H1 (cell line): Measurements from ENCODE around the gene PPP1R12C. TPM values are rescaled to one million over a fixed set of nuclear protein-coding genes. Genes with fewer than 3 reads are reported as not detected.
A peak's percentile ranks its signal among the peaks of the same experiment; 100 is the strongest.

Experiments used
- CTCF ChIA-PET: fragments of 300-600 bp; sonication (Branson Sonifier 250); formaldehyde crosslinking; loops from one replicate; lab custom pipeline; 2021; ENCODE audit not compliant: partially characterized antibody; lab: Charles Lee
- POLR2A ChIA-PET: fragments of 300-600 bp; sonication (Branson Sonifier 250); formaldehyde crosslinking; loops from one replicate; lab custom pipeline; 2021; ENCODE audit warnings: inconsistent platforms; ENCODE audit not compliant: partially characterized antibody; lab: Charles Lee
- DNase-seq, 2 experiments: peaks; one replicate each; pipeline versions ENCODE4 v3.0.0 to v3.0.0-alpha.2; 2010 to 2022; ENCODE audit warnings: low spot score in 2 of 2, low read depth in 1 of 2, mixed read lengths in 1 of 2
- FAIRE-seq: peaks from 2 replicates; lab custom pipeline; 2011; peaks lifted over from hg19 to GRCh38; lab: Jason Lieb, UNC
- H2AFZ ChIP-seq: 2 replicates; pipeline ENCODE4 v1.8.1; 2012; ENCODE audit warnings: low read length, inconsistent platforms
- H2AK5ac ChIP-seq: 2 replicates; pipeline ENCODE4 v1.6.1; 2013; ENCODE audit warnings: low read depth, low read length
- H2BK120ac ChIP-seq: replicated peaks from 2 replicates; pipeline ENCODE3; 2013; ENCODE audit warnings: low read depth, low read length, inconsistent platforms
- H2BK12ac ChIP-seq: 2 replicates; pipeline ENCODE4 v1.6.1; 2013; ENCODE audit warnings: low read depth, low read length
- H2BK15ac ChIP-seq: 2 replicates; pipeline ENCODE4 v1.6.1; 2013; ENCODE audit warnings: low read length
- H2BK20ac ChIP-seq: 2 replicates; pipeline ENCODE4 v1.6.1; 2013; ENCODE audit warnings: low read length
- H2BK5ac ChIP-seq: 2 replicates; pipeline ENCODE4 v1.6.1; 2013; ENCODE audit warnings: low read depth, low read length
- H3K14ac ChIP-seq: 2 replicates; pipeline ENCODE4 v1.6.1; 2013; ENCODE audit warnings: inconsistent platforms; ENCODE audit not compliant: insufficient read length
- H3K18ac ChIP-seq: 2 replicates; pipeline ENCODE4 v1.6.1; 2013; ENCODE audit warnings: low read length; ENCODE audit errors: extremely low read depth
- H3K23ac ChIP-seq: 2 replicates; pipeline ENCODE4 v1.6.1; 2013; ENCODE audit warnings: inconsistent platforms; ENCODE audit not compliant: insufficient read length
- H3K23me2 ChIP-seq: 2 replicates; pipeline ENCODE4 v1.6.1; 2013; ENCODE audit warnings: low read depth, low read length
- H3K27ac ChIP-seq: 2 replicates; pipeline ENCODE4 v1.6.1; 2011; ENCODE audit warnings: low read depth, low read length, inconsistent platforms
- H3K27me3 ChIP-seq, 4 experiments: replicated peaks in 1 of 4; 1 replicate in 1 of 4; 2 replicates in 3 of 4; pipeline versions ENCODE4 v1.6.1 to v1.8.1; 2011 to 2013; ENCODE audit warnings: low read length in 3 of 4, mild to moderate bottlenecking in 3 of 4, inconsistent platforms in 2 of 4, mixed read lengths in 2 of 4, moderate library complexity in 1 of 4; ENCODE audit not compliant: control insufficient read depth in 3 of 4, insufficient read depth in 3 of 4; ENCODE audit errors: extremely low read depth in 1 of 4
- H3K36me3 ChIP-seq, 4 experiments: 2 replicates each; pipeline versions ENCODE4 v1.6.1 to v1.8.1; 2011 to 2013; ENCODE audit warnings: mild to moderate bottlenecking in 4 of 4, low read length in 3 of 4, moderate library complexity in 2 of 4, control low read depth in 1 of 4, inconsistent platforms in 1 of 4; ENCODE audit not compliant: insufficient read depth in 4 of 4, control insufficient read depth in 2 of 4
- H3K4ac ChIP-seq: replicated peaks from 2 replicates; pipeline ENCODE3; 2013; ENCODE audit warnings: low read length, low read depth, mixed read lengths, inconsistent platforms; ENCODE audit not compliant: insufficient read length
- H3K4me1 ChIP-seq, 4 experiments: replicated peaks in 1 of 4; 1 replicate in 1 of 4; 2 replicates in 3 of 4; pipeline versions ENCODE4 v1.6.1 to v1.8.1; 2011 to 2013; ENCODE audit warnings: low read length in 3 of 4, inconsistent platforms in 2 of 4, mixed read lengths in 1 of 4; ENCODE audit not compliant: insufficient read depth in 4 of 4, control insufficient read depth in 3 of 4
- H3K4me2 ChIP-seq, 2 experiments: 2 replicates each; pipeline versions ENCODE4 v1.6.1 to v1.8.1; 2011 to 2013; ENCODE audit warnings: low read depth in 2 of 2, low read length in 2 of 2, control low read depth in 1 of 2, inconsistent platforms in 1 of 2, mild to moderate bottlenecking in 1 of 2; ENCODE audit not compliant: insufficient read depth in 1 of 2
- H3K4me3 ChIP-seq, 4 experiments: fragments of 200-600, 300-600 bp in 1 of 4; sonication (generic), shearing (Covaris generic), sonication (Bioruptor Twin) in 1 of 4; 2 replicates each; pipeline versions ENCODE4 v1.5.1 to v1.8.1; 2011 to 2016; ENCODE audit warnings: low read length in 4 of 4, low read depth in 3 of 4, control low read depth in 2 of 4, inconsistent platforms in 2 of 4, mild to moderate bottlenecking in 2 of 4, mixed read lengths in 1 of 4, moderate library complexity in 1 of 4; ENCODE audit not compliant: insufficient read depth in 2 of 4; ENCODE audit errors: extremely low read depth in 1 of 4
- H3K56ac ChIP-seq: replicated peaks from 2 replicates; pipeline ENCODE3; 2013; ENCODE audit warnings: low read depth, mild to moderate bottlenecking, mixed read lengths, low read length, inconsistent platforms; ENCODE audit not compliant: insufficient read length
- H3K79me1 ChIP-seq: 2 replicates; pipeline ENCODE4 v1.6.1; 2013; ENCODE audit warnings: low read depth, low read length, control low read depth
- H3K79me2 ChIP-seq, 2 experiments: 2 replicates each; pipeline versions ENCODE4 v1.6.1 to v1.8.1; 2012 to 2013; ENCODE audit warnings: low read length in 2 of 2, mild to moderate bottlenecking in 2 of 2, inconsistent platforms in 1 of 2; ENCODE audit not compliant: insufficient read depth in 2 of 2, control insufficient read depth in 1 of 2
- H3K9ac ChIP-seq, 4 experiments: replicated peaks in 1 of 4; 1 replicate in 1 of 4; 2 replicates in 3 of 4; pipeline versions ENCODE4 v1.6.1 to v1.8.1; 2011 to 2013; ENCODE audit warnings: low read depth in 3 of 4, low read length in 3 of 4, control low read depth in 2 of 4, mild to moderate bottlenecking in 2 of 4, moderate library complexity in 2 of 4, inconsistent platforms in 1 of 4; ENCODE audit errors: extremely low read depth in 1 of 4
- H3K9me3 ChIP-seq, 2 experiments: 2 replicates each; pipeline versions ENCODE4 v1.6.1 to v1.8.1; 2012 to 2013; ENCODE audit warnings: mild to moderate bottlenecking in 2 of 2, moderate library complexity in 2 of 2, control low read depth in 1 of 2, inconsistent platforms in 1 of 2, low read depth in 1 of 2, low read length in 1 of 2, mixed read lengths in 1 of 2; ENCODE audit not compliant: insufficient read depth in 2 of 2
- H4K20me1 ChIP-seq, 2 experiments: replicated peaks in 1 of 2; 2 replicates each; pipeline versions ENCODE3 to v1.8.1; 2011 to 2013; ENCODE audit warnings: inconsistent platforms in 2 of 2, low read length in 2 of 2, mild to moderate bottlenecking in 1 of 2; ENCODE audit not compliant: insufficient read depth in 2 of 2, control insufficient read depth in 1 of 2
- H4K5ac ChIP-seq: 2 replicates; pipeline ENCODE4 v1.6.1; 2013; ENCODE audit warnings: low read length, low read depth, mixed read lengths, inconsistent platforms; ENCODE audit not compliant: insufficient read length
- H4K8ac ChIP-seq: 2 replicates; pipeline ENCODE4 v1.8.0; 2013; ENCODE audit warnings: mild to moderate bottlenecking, moderate library complexity, low read length, inconsistent platforms; ENCODE audit not compliant: insufficient read depth; ENCODE audit errors: extremely low read depth
- H4K91ac ChIP-seq: replicated peaks from 2 replicates; pipeline ENCODE3; 2013; ENCODE audit warnings: low read length, mixed read lengths, inconsistent platforms; ENCODE audit not compliant: insufficient read length
- ASH2L ChIP-seq: fragments of 200-600, 300-600 bp; sonication (generic); IDR thresholded peaks from one replicate; pipeline ENCODE4 v1.7.1; 2017; ENCODE audit warnings: low read length
- BRCA1 ChIP-seq: IDR thresholded peaks from 2 replicates; pipeline ENCODE4 v1.6.1; 2012; ENCODE audit warnings: low read depth, low read length, improper control_type of control experiment
- CBX5 ChIP-seq: fragments of 300-800, 300-1000 bp; sonication (generic); IDR thresholded peaks from 2 replicates; pipeline ENCODE4 v1.7.1; 2016; ENCODE audit warnings: antibody characterized with exemption, low read length, low read depth
- E2F6 ChIP-seq: IDR thresholded peaks from 2 replicates; pipeline ENCODE4 v1.6.1; 2012; ENCODE audit warnings: inconsistent platforms
- NANOG ChIP-seq: IDR thresholded peaks from 2 replicates; pipeline ENCODE4 v1.6.1; 2011; ENCODE audit warnings: low read length, low read depth, mild to moderate bottlenecking, inconsistent platforms; ENCODE audit not compliant: insufficient read depth, poor library complexity, severe bottlenecking
- POLR2AphosphoS5 ChIP-seq: IDR thresholded peaks from 2 replicates; pipeline ENCODE4 v1.6.1; 2011; ENCODE audit warnings: low read depth, low read length
- RXRA ChIP-seq: IDR thresholded peaks from 2 replicates; pipeline ENCODE4 v1.6.1; 2011; ENCODE audit warnings: low read depth, mild to moderate bottlenecking, low read length, moderate library complexity; ENCODE audit not compliant: insufficient read depth
- SP1 ChIP-seq: IDR thresholded peaks from 2 replicates; pipeline ENCODE4 v1.6.1; 2011; ENCODE audit warnings: low read depth, low read length
- TAF7 ChIP-seq: optimal IDR thresholded peaks from 2 replicates; pipeline ENCODE3; 2011; ENCODE audit warnings: low read depth, mild to moderate bottlenecking, inconsistent platforms, low read length, moderate library complexity, borderline replicate concordance
- TEAD4 ChIP-seq: IDR thresholded peaks from 2 replicates; pipeline ENCODE4 v1.6.1; 2012; ENCODE audit warnings: low read depth, low read length, inconsistent platforms, mixed read lengths
- WGBS, 2 experiments: shearing (Covaris generic) in 1 of 2; methylation state at CpG; one replicate each; pipeline versions ENCODE4 v1.1.6 to v1.1.7; 2013 to 2015; ENCODE audit warnings: low lambda C conversion rate in 2 of 2, mixed read lengths in 2 of 2, inconsistent platforms in 1 of 2, low coverage in 1 of 2, missing lambda C conversion rate in 1 of 2; ENCODE audit not compliant: insufficient replicate concordance in 2 of 2, insufficient coverage in 1 of 2, insufficient read length in 1 of 2; ENCODE audit errors: extremely low coverage in 1 of 2, missing lambda C conversion rate in 1 of 2; 5-methylcytosine and 5-hydroxymethylcytosine counted together
- polyA plus RNA-seq, 7 experiments: library from polyadenylated mRNA; depleted of rRNA in 3 of 7; stranded (reverse) in 5 of 7; unstranded in 2 of 7; fragments of >200 nt in 5 of 7; fragments of 200-250 nt in 2 of 7; gene quantifications; 1 replicate in 5 of 7; 2 replicates in 1 of 7; 4 replicates in 1 of 7; pipeline versions ENCODE4 v1.2.1 to v1.2.3, GENCODE V29; 2011 to 2013; ENCODE audit warnings: missing spikeins in 2 of 7, mixed read lengths in 2 of 7
- total RNA-seq: library from RNA; stranded (reverse); fragmentation: NEBNext Ultra II Directional; extraction: Animal tissue kit (Norgen Biotek cat#: 25700); gene quantifications from 2 replicates; pipeline ENCODE4 v1.2.1, GENCODE V29; 2021

Gene PPP1R12C
- total and polyA plus RNA-seq, 2 of the 8 experiments (the other 6 are each of a cell fraction or from before 2014, with no cell fraction given), result 31.7 to 71.5 TPM

GRCh38 chr19:55158423-55158822, 41.0 kb upstream of the PPP1R12C start:
- Histone ChIP-seq H3K18ac (no peak overlapping the region), H2BK15ac (peak overlapping the region; percentile 24; the same call in 1 of the 2 replicates), H2BK12ac (no peak overlapping the region), H3K23me2 (peaks cover 10% of the 10 kb centered on the region; the same call in 1 of the 2 replicates), H3K27me3 (peaks cover 5 to 16% (median 14%) of the 10 kb centered on the region in 4 experiments; a peak in 6 of 7 replicates), H3K79me1 (peaks cover 3% of the 10 kb centered on the region; the same call in 1 of the 2 replicates), H2AFZ (no peak overlapping the region), H2BK120ac (no peak overlapping the region), H3K4ac (no peak overlapping the region), H3K4me3 (no peak overlapping the region), H2BK20ac (no peak overlapping the region), H2BK5ac (peak overlapping the region; percentile 15; the same call in 1 of the 2 replicates), H3K56ac (no peak overlapping the region), H3K4me1 (peaks cover 3 to 25% (median 9%) of the 10 kb centered on the region in 4 experiments), H4K5ac (no peak overlapping the region)
- WGBS, 2 experiments, result 94% methylated on average over 4 of the region's 4 CpGs; no CpG with 5 or more reads in 1 of the 2 experiments
- POLR2A ChIA-PET, result interaction anchor here (1.3 to 3.2 kb wide), 3 partner anchors 10 to 12 kb away, joined by 4 to 19 read pairs (median 8); no protein-coding TSS in a partner anchor
- TF ChIP-seq ASH2L, result no peak
- TF ChIP-seq E2F6, result no peak
- TF ChIP-seq RXRA, result no peak
- TF ChIP-seq TEAD4, result no peak
- TF ChIP-seq CBX5, result no peak
- TF ChIP-seq TAF7, result no peak
- no peak for TF ChIP-seq SP1
- TF ChIP-seq BRCA1, result no peak
- no peak for TF ChIP-seq NANOG
- TF ChIP-seq POLR2AphosphoS5, result no peak
- TF ChIP-seq, all 59 proteins: peak for 0
- no peak for FAIRE-seq
- H4K8ac ChIP-seq, result no peak overlapping the region
- H4K20me1 ChIP-seq, result peaks cover 0 to 1% of the 10 kb centered on the region in 2 experiments
- CTCF ChIA-PET, result interaction anchor here (0.9 to 5.3 kb wide), 9 partner anchors 9 to 282 kb away, joined by 3 to 118 read pairs (median 4); partner anchors contain the start of gene DNAAF3
- H3K23ac ChIP-seq, result no peak overlapping the region
- no peak overlapping the region for H3K27ac ChIP-seq
- H3K79me2 ChIP-seq, result no peaks in the 10 kb centered on the region
- H2AK5ac ChIP-seq, result no peak overlapping the region
- H3K9ac ChIP-seq, result no peak overlapping the region
- no peak overlapping the region for H3K4me2 ChIP-seq
- H4K91ac ChIP-seq, result no peak overlapping the region
- H3K9me3 ChIP-seq, result no peaks in the 10 kb centered on the region
- H3K14ac ChIP-seq, result no peak overlapping the region
- DNase-seq, result no peak
- H3K36me3 ChIP-seq, result peaks cover 0 to under 1% (median 0%) of the 10 kb centered on the region in 4 experiments; a peak in 1 of 8 replicates
